GM12865 (cell line): ENCODE results near the gene SYPL1.

ENCODE experiments used
- DNase-seq: peaks from one replicate; pipeline ENCODE4 v3.0.0; 2010; ENCODE audit warnings: low read depth
- H3K4me3 ChIP-seq: 2 replicates; pipeline ENCODE4 v1.5.1; 2011; ENCODE audit warnings: mild to moderate bottlenecking, low read depth, low read length, control low read depth
- TF ChIP-seq, protein P1 (sequence below): IDR thresholded peaks from 2 replicates; pipeline ENCODE4 v1.5.1; 2011; ENCODE audit warnings: low read length, control low read depth, low read depth, inconsistent platforms; ENCODE audit not compliant: insufficient read depth; ENCODE audit errors: missing control alignments

Gene SYPL1

DNA sequence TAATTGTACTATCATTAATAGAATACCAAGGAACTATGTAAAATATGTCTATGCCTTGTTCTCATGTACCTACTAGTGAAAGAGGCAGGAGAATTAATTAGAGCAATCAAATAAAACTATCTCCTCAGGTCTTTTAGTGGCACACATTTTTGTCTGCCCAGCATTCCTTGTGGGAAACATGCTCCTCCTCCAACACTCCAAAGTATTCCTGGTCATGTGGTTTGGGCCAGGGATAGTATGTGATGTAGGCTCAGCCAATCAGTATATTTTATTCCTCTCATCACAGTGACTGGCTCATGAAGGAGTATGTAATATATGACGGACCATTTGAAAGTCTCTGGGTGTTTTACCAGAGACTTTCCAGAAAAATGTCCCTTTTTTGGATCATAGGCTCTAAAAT, 16.7 kb upstream of the SYPL1 start:
- no peak for DNase-seq
- TF ChIP-seq, protein P1, sequence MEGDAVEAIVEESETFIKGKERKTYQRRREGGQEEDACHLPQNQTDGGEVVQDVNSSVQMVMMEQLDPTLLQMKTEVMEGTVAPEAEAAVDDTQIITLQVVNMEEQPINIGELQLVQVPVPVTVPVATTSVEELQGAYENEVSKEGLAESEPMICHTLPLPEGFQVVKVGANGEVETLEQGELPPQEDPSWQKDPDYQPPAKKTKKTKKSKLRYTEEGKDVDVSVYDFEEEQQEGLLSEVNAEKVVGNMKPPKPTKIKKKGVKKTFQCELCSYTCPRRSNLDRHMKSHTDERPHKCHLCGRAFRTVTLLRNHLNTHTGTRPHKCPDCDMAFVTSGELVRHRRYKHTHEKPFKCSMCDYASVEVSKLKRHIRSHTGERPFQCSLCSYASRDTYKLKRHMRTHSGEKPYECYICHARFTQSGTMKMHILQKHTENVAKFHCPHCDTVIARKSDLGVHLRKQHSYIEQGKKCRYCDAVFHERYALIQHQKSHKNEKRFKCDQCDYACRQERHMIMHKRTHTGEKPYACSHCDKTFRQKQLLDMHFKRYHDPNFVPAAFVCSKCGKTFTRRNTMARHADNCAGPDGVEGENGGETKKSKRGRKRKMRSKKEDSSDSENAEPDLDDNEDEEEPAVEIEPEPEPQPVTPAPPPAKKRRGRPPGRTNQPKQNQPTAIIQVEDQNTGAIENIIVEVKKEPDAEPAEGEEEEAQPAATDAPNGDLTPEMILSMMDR, result no peak
- H3K4me3 ChIP-seq, result no peak overlapping the region

DNA sequence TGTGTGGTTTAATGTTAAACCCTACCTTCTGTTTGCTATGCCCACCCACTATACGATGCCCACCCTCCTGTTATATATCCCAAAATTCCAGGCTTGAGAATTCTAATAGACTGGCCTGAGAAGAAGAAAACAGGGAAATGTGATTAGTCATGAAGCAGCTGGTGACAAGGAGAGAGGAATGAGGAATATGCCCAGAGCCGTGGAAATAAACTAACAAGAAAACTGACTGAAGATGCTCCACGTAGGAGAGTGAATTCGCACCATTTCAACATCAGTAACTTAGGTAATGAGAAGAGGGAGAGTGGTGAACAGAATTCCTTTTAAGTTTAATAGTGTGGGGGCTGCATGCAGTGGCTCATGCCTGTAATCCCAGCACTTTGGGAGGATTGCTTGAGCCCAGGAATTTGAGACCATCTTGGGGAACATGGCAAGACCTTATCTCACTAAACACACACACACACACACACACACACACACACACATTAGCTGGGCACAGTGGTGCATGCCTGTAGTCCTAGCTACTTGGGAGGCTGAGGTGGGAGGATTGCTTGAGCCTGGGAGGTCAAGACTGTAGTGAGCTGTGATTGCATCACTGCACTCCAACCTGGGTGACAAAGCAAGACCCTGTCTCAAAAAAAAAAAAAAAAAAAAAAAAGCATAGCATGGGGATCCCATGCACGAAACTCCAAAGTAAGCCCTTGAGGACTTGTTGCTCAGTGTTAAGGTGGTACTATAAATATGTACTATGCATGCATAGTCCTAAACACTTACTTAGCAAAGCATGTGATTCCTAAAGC, 16.1 kb upstream of the SYPL1 start:
- DNase-seq, result no peak
- no peak overlapping the region for H3K4me3 ChIP-seq
- TF ChIP-seq, protein P1, result no peak

DNA sequence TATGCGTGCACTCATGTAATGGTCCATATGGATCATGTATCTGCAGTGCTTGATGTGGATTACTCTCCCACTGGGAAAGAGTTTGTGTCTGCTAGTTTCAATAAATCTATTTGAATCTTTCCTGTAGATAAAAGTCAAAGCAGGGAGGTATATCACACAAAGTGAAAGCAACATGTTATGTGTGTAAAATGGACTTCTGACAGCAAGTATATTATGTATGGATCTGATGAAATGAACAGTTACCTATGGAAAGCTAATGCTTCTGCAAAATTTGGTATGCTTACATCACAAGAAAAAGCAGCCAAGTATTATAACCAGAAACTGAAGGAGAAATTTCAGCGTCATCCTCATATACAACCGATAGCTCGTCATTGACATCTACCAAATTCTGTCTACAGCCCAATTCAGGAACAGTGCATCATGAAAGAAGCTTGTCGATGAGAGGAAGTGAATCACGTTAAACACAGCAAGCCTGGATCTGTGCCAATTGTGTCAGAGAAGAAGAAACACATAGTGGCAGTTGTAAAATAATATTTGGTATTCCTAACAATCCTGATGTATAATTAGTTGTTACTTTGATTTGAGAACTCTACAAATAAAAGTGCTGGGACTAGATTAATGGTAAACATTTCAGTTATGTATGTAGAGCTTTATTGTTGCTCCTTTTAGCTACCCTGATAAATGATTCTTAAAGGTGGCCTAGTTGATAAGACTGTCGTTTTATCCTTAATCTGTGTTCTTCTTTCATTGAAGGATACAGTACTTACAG, 14.2 kb upstream of the SYPL1 start:
- DNase-seq, result no peak
- TF ChIP-seq, protein P1, result no peak
- no peak overlapping the region for H3K4me3 ChIP-seq

DNA sequence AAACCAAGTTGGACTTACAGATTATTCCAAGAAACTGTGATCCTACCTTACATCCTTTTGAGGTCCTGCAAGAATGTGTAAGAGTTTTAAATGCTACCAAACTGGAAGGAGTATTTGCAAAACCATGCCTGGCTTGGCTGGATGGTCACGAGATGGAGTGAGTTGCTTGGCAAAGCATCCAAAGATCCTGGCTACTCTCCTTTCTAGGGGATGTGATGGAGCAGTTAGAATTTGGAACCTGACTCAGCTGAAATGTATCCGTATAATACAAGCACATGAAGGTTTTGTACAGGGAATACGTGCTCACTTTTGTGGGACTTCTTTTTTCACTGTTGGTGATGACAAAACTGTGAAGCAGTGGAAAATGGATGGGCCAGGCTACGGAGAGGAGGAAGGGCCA, 13.3 kb upstream of the SYPL1 start:
- no peak overlapping the region for H3K4me3 ChIP-seq
- no peak for DNase-seq
- TF ChIP-seq, protein P1, result no peak

DNA sequence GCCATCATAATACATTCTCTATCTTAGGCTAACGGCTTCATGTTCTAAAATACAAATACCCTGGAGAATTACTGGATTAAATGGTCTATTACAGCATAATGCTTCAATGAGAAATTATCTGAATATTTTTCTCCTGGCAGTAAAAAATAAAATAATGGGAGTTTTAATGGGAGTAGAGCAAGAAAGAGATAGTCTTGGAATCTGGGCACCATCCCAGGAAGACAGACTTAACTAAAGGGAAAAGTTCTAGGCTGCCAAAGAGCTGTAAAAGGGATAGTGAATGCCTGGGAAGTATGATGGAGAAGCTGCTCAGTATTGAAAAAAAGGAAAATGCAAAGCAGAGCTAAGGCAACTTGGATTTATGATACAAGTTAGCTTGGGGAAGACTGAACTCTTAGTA, 12.1 kb upstream of the SYPL1 start:
- H3K4me3 ChIP-seq, result no peak overlapping the region
- TF ChIP-seq, protein P1, result no peak
- DNase-seq, result no peak

DNA sequence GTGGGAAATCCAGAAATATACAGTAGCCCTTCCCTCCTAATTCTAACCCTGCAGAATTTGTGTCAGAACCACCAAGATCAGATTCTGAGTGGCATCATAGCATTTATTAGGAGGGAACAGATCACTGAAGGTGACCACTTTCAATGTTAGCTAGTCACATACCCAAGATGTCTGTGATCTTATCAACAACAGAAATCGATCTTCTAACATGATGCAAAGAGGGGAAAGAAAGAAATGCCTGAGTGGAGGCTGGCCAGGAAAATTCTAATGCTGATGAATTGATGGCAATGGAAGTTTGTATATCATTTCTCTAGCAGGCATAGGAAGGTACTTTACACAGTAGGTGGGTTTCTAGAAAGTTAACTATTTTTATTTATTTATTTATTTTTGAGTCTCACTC, 10.6 kb upstream of the SYPL1 start:
- no peak overlapping the region for H3K4me3 ChIP-seq
- DNase-seq, result no peak
- TF ChIP-seq, protein P1, result no peak
